ENCODE data around the gene PODXL2. TPM values are rescaled to one million over a fixed set of nuclear protein-coding genes. Genes with fewer than 3 reads are reported as not detected.

PODXL2 gene
- total and polyA plus RNA-seq, 2 of the 8 experiments (the other 6 are each of a cell fraction or from before 2014, with no cell fraction given): 27.6 to 31.6 TPM

DNA sequence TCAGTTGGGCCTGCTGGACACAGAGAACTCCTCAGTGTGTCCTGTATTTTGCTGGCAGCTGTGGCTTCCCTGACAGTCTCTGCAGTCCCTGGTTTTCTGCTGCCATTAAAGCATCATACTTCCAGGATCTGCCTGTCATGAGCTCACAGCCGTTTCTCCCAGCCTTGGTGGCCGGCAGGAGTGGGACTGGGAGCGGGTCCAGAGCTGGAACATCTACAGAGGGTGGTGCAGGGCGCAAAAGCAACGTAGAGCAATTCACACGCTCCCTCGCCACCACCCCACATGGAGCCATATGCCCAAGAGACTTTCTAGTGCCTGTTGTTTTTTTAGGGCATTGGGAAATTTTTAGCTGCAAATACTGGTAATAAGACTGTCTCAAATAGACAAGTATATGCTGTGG lies 77.3 kb downstream of the PODXL2 start (continued):
- TF ChIP-seq RXRA (IDR thresholded peaks at IDR 0.05; ENCODE audit: insufficient read depth, low read depth, low read length) (no peak), NANOG (IDR thresholded peaks at IDR 0.05; ENCODE audit: insufficient read depth, low read depth, low read length, poor library complexity, severe bottlenecking) (no peak), GTF2F1 (IDR thresholded peaks at IDR 0.05; ENCODE audit: borderline replicate concordance, low read depth, low read length) (no peak), KDM1A (IDR thresholded peaks at IDR 0.05; ENCODE audit: borderline replicate concordance, low read length) (no peak), E2F6 (IDR thresholded peaks at IDR 0.05) (no peak), CHD2 (IDR thresholded peaks at IDR 0.05; ENCODE audit: low read length) (no peak)
- TF ChIP-seq, protein P1, sequence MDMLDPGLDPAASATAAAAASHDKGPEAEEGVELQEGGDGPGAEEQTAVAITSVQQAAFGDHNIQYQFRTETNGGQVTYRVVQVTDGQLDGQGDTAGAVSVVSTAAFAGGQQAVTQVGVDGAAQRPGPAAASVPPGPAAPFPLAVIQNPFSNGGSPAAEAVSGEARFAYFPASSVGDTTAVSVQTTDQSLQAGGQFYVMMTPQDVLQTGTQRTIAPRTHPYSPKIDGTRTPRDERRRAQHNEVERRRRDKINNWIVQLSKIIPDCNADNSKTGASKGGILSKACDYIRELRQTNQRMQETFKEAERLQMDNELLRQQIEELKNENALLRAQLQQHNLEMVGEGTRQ (IDR thresholded peaks at IDR 0.05; ENCODE audit: low read length): no peak

Data from H1 (cell line).